G401 (cell line): ENCODE measurements around the gene NNAT. TPM values are rescaled to one million over a fixed set of nuclear protein-coding genes. Genes with fewer than 3 reads are reported as not detected.

ENCODE experiments used
- DNase-seq: peaks from one replicate; pipeline ENCODE4 v3.0.0-alpha.2; 2015; ENCODE audit warnings: low spot score
- in situ Hi-C: cut with HindIII; loops from 2 replicates; pipeline ENCODE4 v1.10.0; 2016; ENCODE audit warnings: low sequenced_read_pairs, mixed read lengths
- total RNA-seq: library from RNA; depleted of rRNA; stranded (reverse); fragments of >200 nt; shearing (Covaris generic); gene quantifications from 2 replicates; pipeline ENCODE4 v1.2.3, GENCODE V29; 2014

Gene NNAT
- total RNA-seq, 1 experiment from 2014 or later = not detected

GRCh38 chr20:37519508-37520418 lies 1.3 kb upstream of the NNAT start:
- peak; percentile 17 for DNase-seq
- in situ Hi-C loops = loop anchor here (25.0 kb wide), 1 partner anchor 257 kb away; the partner anchor contains the start of gene GHRH

GRCh38 chr20:37520419-37520955 lies 563 bp upstream of the NNAT start:
- in situ Hi-C loops = loop anchor here (25.0 kb wide), 1 partner anchor 258 kb away; the partner anchor contains the start of gene GHRH
- peak; percentile 36 for DNase-seq

GRCh38 chr20:37522260-37523011 lies 1.4 kb downstream of the NNAT start:
- peak; percentile 70 for DNase-seq
- in situ Hi-C loops = loop anchor here (25.0 kb wide), 1 partner anchor 260 kb away; the partner anchor contains the start of gene GHRH

GRCh38 chr20:37523012-37523391 lies 2.0 kb downstream of the NNAT start:
- DNase-seq = no peak
- in situ Hi-C loops = loop anchor here (25.0 kb wide), 1 partner anchor 261 kb away; the partner anchor contains the start of gene GHRH

- no peak for DNase-seq
- in situ Hi-C loops = loop anchor here (25.0 kb wide), 1 partner anchor 262 kb away; the partner anchor contains the start of gene GHRH
These were observed 3.1 kb downstream of the NNAT start for GRCh38 chr20:37523911-37524700.

GRCh38 chr20:37524859-37525708 lies 4.0 kb downstream of the NNAT start:
- no peak for DNase-seq
- in situ Hi-C loops = loop anchor here (25.0 kb wide), 1 partner anchor 263 kb away; the partner anchor contains the start of gene GHRH

GRCh38 chr20:37525810-37526209 lies 4.8 kb downstream of the NNAT start:
- no peak for DNase-seq
- in situ Hi-C loops = no loop called here

GRCh38 chr20:37526238-37526838 lies 5.3 kb downstream of the NNAT start:
- in situ Hi-C loops = no loop called here
- no peak for DNase-seq

GRCh38 chr20:37526839-37527637 lies 6.0 kb downstream of the NNAT start:
- in situ Hi-C loops = no loop called here
- peak; percentile 31 for DNase-seq

- in situ Hi-C loops = no loop called here
- DNase-seq = peak; percentile 88
These were observed 6.8 kb downstream of the NNAT start, which contains the start of gene BLCAP for GRCh38 chr20:37527638-37528445. BLCAP (minus strand) TSS chr20:37527876; CDS start chr20:37519174, 8,702 bp downstream.

GRCh38 chr20:37528446-37529213 lies 7.6 kb downstream of the NNAT start:
- in situ Hi-C loops = no loop called here
- no peak for DNase-seq

GRCh38 chr20:37529214-37529967 lies 8.3 kb downstream of the NNAT start:
- no peak for DNase-seq
- in situ Hi-C loops = no loop called here

- no peak for DNase-seq
- in situ Hi-C loops = no loop called here
These were observed 9.0 kb downstream of the NNAT start for GRCh38 chr20:37529968-37530600.

GRCh38 chr20:37530696-37531095 lies 9.6 kb downstream of the NNAT start:
- DNase-seq = no peak
- in situ Hi-C loops = no loop called here
